B cell (primary cell): ENCODE data around the gene DUS2. TPM values are rescaled to one million over a fixed set of nuclear protein-coding genes. Genes with fewer than 3 reads are reported as not detected.

Experiments
- ATAC-seq: fragments of 200-7000 bp; cut with Tn5 transposase; one replicate; pipeline ENCODE4 v1.10.0; 2021; ENCODE audit warnings: low read depth, mild to moderate bottlenecking, moderate number of reproducible peaks, moderate library complexity
- CTCF ChIA-PET: fragments of 350-600 bp; sonication (Branson Sonifier 250); formaldehyde crosslinking; loops from one replicate; lab custom pipeline; 2021; ENCODE audit warnings: antibody characterized with exemption, inconsistent platforms; lab: Charles Lee
- POLR2A ChIA-PET: fragments of 350-600 bp; sonication (Branson Sonifier 250); formaldehyde crosslinking; loops from one replicate; lab custom pipeline; 2021; ENCODE audit warnings: antibody characterized with exemption; lab: Charles Lee
- DNase-seq: peaks from one replicate; pipeline ENCODE4 v3.0.0; 2013
- H2AFZ ChIP-seq: 2 replicates; pipeline ENCODE4 v1.6.1; 2012; ENCODE audit warnings: mild to moderate bottlenecking, low read depth, low read length; ENCODE audit not compliant: insufficient read depth, poor library complexity, severe bottlenecking
- H3K27ac ChIP-seq, 2 donors: 1 replicate in 1 of 2; 2 replicates in 1 of 2; pipeline ENCODE4 v1.5.1; 2012 to 2013; ENCODE audit warnings: low read length in 2 of 2, mild to moderate bottlenecking in 2 of 2, moderate library complexity in 1 of 2
- H3K27me3 ChIP-seq, 4 experiments: fragments of 200-600 bp in 1 of 4; sonication (generic) in 1 of 4; replicated peaks in 1 of 4; 1 replicate in 2 of 4; 2 replicates in 2 of 4; pipeline versions ENCODE4 v1.6.1 to v1.7.0; 2013 to 2016; ENCODE audit warnings: low read length in 3 of 4, mild to moderate bottlenecking in 2 of 4, mixed read lengths in 1 of 4, moderate library complexity in 1 of 4; ENCODE audit not compliant: insufficient read depth in 4 of 4, control insufficient read depth in 3 of 4; ENCODE audit errors: control extremely low read depth in 1 of 4
- H3K36me3 ChIP-seq, 2 experiments: replicated peaks in 1 of 2; 1 replicate in 1 of 2; 2 replicates in 1 of 2; pipeline versions ENCODE4 v1.6.1 to v1.7.1; 2013; ENCODE audit warnings: low read length in 1 of 2; ENCODE audit not compliant: insufficient read depth in 2 of 2, control insufficient read depth in 1 of 2; ENCODE audit errors: control extremely low read depth in 1 of 2, extremely low read depth in 1 of 2
- H3K4me1 ChIP-seq, 2 donors: fragments of 200-600 bp in 1 of 2; sonication (generic) in 1 of 2; 1 replicate in 1 of 2; 2 replicates in 1 of 2; pipeline versions ENCODE4 v1.5.1 to v1.6.1; 2013 to 2017; ENCODE audit warnings: low read length in 2 of 2; ENCODE audit not compliant: control insufficient read depth in 2 of 2, insufficient read depth in 2 of 2
- H3K4me2 ChIP-seq: replicated peaks from 2 replicates; pipeline ENCODE3; 2012; ENCODE audit warnings: mild to moderate bottlenecking, low read depth, low read length; ENCODE audit not compliant: poor library complexity, severe bottlenecking
- H3K4me3 ChIP-seq, 5 experiments: fragments of 200-600 bp in 1 of 5; sonication (generic) in 1 of 5; 1 replicate in 3 of 5; 2 replicates in 2 of 5; pipeline versions ENCODE4 v1.5.1 to v1.7.0; 2011 to 2016; ENCODE audit warnings: low read length in 4 of 5, mild to moderate bottlenecking in 4 of 5, low read depth in 2 of 5, control low read depth in 1 of 5, moderate library complexity in 1 of 5; ENCODE audit not compliant: insufficient read depth in 1 of 5; ENCODE audit errors: control extremely low read depth in 1 of 5, extremely low read depth in 1 of 5
- H3K79me2 ChIP-seq: fragments of 200-600 bp; sonication (generic); one replicate; pipeline ENCODE4 v1.6.0; 2016; ENCODE audit warnings: low read length; ENCODE audit not compliant: control insufficient read depth, insufficient read depth
- H3K9ac ChIP-seq: fragments of 200-600 bp; sonication (generic); 2 replicates; pipeline ENCODE4 v1.6.1; 2017; ENCODE audit warnings: mild to moderate bottlenecking, low read length, moderate library complexity
- H3K9me3 ChIP-seq, 3 donors: one replicate each; pipeline versions ENCODE4 v1.6.1 to v1.7.1; 2013; ENCODE audit warnings: low read length in 2 of 3; ENCODE audit not compliant: control insufficient read depth in 2 of 3, insufficient read depth in 1 of 3; ENCODE audit errors: control extremely low read depth in 1 of 3
- H4K20me1 ChIP-seq: 2 replicates; pipeline ENCODE4 v1.6.0; 2012; ENCODE audit warnings: mild to moderate bottlenecking, low read length; ENCODE audit not compliant: insufficient read depth, control insufficient read depth, poor library complexity, severe bottlenecking
- H3K27ac Mint-ChIP-seq: one replicate; pipeline ENCODE4 v1.8.0; 2021; ENCODE audit warnings: mixed read lengths
- H3K27me3 Mint-ChIP-seq: one replicate; pipeline ENCODE4 v1.8.0; 2021; ENCODE audit warnings: mixed read lengths
- H3K4me1 Mint-ChIP-seq: one replicate; pipeline ENCODE4 v1.8.0; 2021; ENCODE audit warnings: mixed read lengths
- H3K4me3 Mint-ChIP-seq: one replicate; pipeline ENCODE4 v1.8.0; 2021; ENCODE audit warnings: mixed read lengths
- H3K9me3 Mint-ChIP-seq: one replicate; pipeline ENCODE4 v1.8.0; 2022; ENCODE audit warnings: mixed read lengths; ENCODE audit not compliant: insufficient read depth
- EZH2 ChIP-seq: IDR thresholded peaks from 2 replicates; pipeline ENCODE4 v1.6.1; 2012; ENCODE audit warnings: borderline replicate concordance, low read depth, mild to moderate bottlenecking, moderate library complexity, low read length; ENCODE audit not compliant: insufficient read depth, poor library complexity, severe bottlenecking
- WGBS: methylation state at CpG from one replicate; pipeline ENCODE4 v1.1.5; 2013; ENCODE audit warnings: missing lambda C conversion rate; ENCODE audit not compliant: insufficient coverage; 5-methylcytosine and 5-hydroxymethylcytosine counted together
- intact Hi-C: fragments of 100-400 bp; cut with micrococcal nuclease; formaldehyde crosslinking; loops from one replicate; pipeline ENCODE4 v1.10.0; 2022
- polyA plus RNA-seq: library from polyadenylated mRNA; depleted of rRNA; stranded (reverse); fragments of >200 nt; gene quantifications from 2 replicates; pipeline ENCODE4 v1.2.3, GENCODE V29; 2012
- total RNA-seq, 2 donors: library from RNA; stranded (reverse); fragments of 120-200 nt in 1 of 2; gene quantifications; 1 replicate in 1 of 2; 2 replicates in 1 of 2; pipeline versions ENCODE4 v1.2.3 to v1.2.4, GENCODE V29; 2013 to 2022
- TF ChIP-seq, protein P1 (sequence below): fragments of 200-600 bp; IDR thresholded peaks from one replicate; pipeline ENCODE4 v1.8.0; 2022; ENCODE audit warnings: antibody characterized with exemption, mild to moderate bottlenecking

The DUS2 gene
- total and polyA plus RNA-seq, 2 donors (not counting 1 experiment from before 2014, with no cell fraction given), result 61.1 to 93.0 TPM

DNA sequence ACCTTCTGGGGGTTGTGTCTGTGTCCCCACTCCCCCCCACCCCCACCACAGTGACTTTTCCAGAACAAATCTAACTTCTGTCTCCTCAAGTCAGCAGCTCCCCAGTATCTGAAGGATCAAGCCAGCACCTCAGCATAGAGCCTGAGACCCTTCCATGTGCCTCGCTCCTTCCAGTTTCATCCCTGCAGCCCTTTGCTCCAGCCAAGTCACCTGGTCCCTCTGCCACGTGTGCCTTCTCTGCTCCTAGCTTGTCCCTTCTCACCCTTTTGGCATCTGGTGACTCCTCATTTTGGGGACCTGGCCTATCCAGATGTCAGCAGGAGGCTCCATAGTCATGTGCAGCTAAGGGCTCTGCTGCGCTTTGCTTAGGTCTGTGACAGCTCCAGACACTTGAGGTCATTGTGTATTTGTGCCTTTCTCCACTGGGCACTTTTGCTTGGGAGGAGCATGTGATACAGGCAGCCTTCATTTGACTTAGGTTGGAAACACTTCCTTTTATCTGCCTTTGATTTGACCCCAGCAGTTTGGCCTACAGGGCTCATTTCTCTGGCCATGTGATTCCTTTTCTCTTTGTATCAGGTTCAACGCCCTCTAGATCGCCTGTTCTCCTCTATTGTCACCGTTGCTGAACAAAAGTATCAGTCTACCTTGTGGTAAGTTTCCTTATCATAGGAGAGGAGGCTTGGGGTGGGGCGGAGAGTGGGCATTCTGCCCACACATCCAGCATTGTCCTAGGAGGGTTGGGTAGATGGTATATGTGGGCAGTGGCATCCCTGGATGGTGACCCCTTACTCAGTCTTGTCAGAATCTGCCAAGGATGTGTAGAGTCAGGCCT, 55.0 kb downstream of the DUS2 start:
- H3K9ac ChIP-seq, result no peak overlapping the region
- peaks cover 0 to 67% of the 10 kb centered on the region in 2 experiments for H3K36me3 ChIP-seq
- no peak overlapping the region for H2AFZ ChIP-seq
- peak overlapping the region; percentile 80 for H3K27ac Mint-ChIP-seq
- H3K27me3 ChIP-seq, result no peaks in the 10 kb centered on the region
- POLR2A ChIA-PET, result no interaction called here
- peak overlapping the region; percentile 27 to 83 for H3K27ac ChIP-seq
- peaks cover 54% of the 10 kb centered on the region for H3K79me2 ChIP-seq
- peaks cover 86% of the 10 kb centered on the region for H3K4me1 Mint-ChIP-seq
- H3K4me3 ChIP-seq, result no peak overlapping the region
- H3K27me3 Mint-ChIP-seq, result no peaks in the 10 kb centered on the region
- peak overlapping the region; percentile 83 for H3K4me2 ChIP-seq
- no peaks in the 10 kb centered on the region for H3K9me3 Mint-ChIP-seq
- peak overlapping the region; percentile 18 for H3K4me3 Mint-ChIP-seq
- peaks cover 0 to 4% (median 0%) of the 10 kb centered on the region in 3 donors for H3K9me3 ChIP-seq
- intact Hi-C loops, result no loop called here
- DNase-seq (no peak), ATAC-seq (no peak)
- TF ChIP-seq, protein P1, sequence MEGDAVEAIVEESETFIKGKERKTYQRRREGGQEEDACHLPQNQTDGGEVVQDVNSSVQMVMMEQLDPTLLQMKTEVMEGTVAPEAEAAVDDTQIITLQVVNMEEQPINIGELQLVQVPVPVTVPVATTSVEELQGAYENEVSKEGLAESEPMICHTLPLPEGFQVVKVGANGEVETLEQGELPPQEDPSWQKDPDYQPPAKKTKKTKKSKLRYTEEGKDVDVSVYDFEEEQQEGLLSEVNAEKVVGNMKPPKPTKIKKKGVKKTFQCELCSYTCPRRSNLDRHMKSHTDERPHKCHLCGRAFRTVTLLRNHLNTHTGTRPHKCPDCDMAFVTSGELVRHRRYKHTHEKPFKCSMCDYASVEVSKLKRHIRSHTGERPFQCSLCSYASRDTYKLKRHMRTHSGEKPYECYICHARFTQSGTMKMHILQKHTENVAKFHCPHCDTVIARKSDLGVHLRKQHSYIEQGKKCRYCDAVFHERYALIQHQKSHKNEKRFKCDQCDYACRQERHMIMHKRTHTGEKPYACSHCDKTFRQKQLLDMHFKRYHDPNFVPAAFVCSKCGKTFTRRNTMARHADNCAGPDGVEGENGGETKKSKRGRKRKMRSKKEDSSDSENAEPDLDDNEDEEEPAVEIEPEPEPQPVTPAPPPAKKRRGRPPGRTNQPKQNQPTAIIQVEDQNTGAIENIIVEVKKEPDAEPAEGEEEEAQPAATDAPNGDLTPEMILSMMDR, result no peak
- TF ChIP-seq EZH2, result no peak
- 89% methylated on average over 3 of the region's 7 CpGs for WGBS
- peaks cover 10% of the 10 kb centered on the region for H4K20me1 ChIP-seq
- H3K4me1 ChIP-seq, result peaks cover 88 to 99% of the 10 kb centered on the region in 2 donors
- CTCF ChIA-PET, result interaction anchor here (5.0 to 11.1 kb wide), 2 partner anchors 9 to 13 kb away, joined by 40 to 242 read pairs; no protein-coding TSS in a partner anchor
